K562 (cell line): ENCODE measurements around the gene DUSP28. TPM values are rescaled to one million over a fixed set of nuclear protein-coding genes. Genes with fewer than 3 reads are reported as not detected.

ENCODE experiments used
- ATAC-seq: fragments of 200-7000 bp; cut with Tn5 transposase; 3 replicates; pipeline ENCODE4 v1.9.1; 2020; ENCODE audit warnings: moderate library complexity
- BruUV-seq: library from RNA; stranded (reverse); fragments of 400-500 nt; replicated peaks from 2 replicates; lab custom pipeline; 2021; lab: Mats Ljungman, UMichigan
- CTCF ChIA-PET: fragments of 300-600 bp; formaldehyde crosslinking; extraction: SDS; loops from one replicate; lab custom pipeline; 2021; ENCODE audit warnings: low intra/inter-chr PET ratio; lab: Yijun Ruan, JAX
- POLR2A ChIA-PET: fragments of 300-600, 350-650 bp; sonication (Branson Sonifier 250); formaldehyde crosslinking; extraction: SDS; loops from one replicate; lab custom pipeline; 2021; ENCODE audit warnings: antibody characterized with exemption, inconsistent platforms; lab: Yijun Ruan, JAX
- DNase-seq, 4 experiments: peaks; one replicate each; pipeline versions ENCODE4 v3.0.0 to v3.0.0-alpha.2; 2011 to 2018; ENCODE audit warnings: low spot score in 3 of 4, mixed read lengths in 3 of 4; ENCODE audit errors: extremely low read depth in 1 of 4
- FAIRE-seq: peaks from 2 replicates; lab custom pipeline; 2011; peaks lifted over from hg19 to GRCh38; lab: Jason Lieb, UNC
- H2AFZ ChIP-seq: 2 replicates; pipeline ENCODE4 v1.6.0; 2011; ENCODE audit warnings: low read depth, low read length, control low read depth, inconsistent platforms
- H3K27ac ChIP-seq: fragments of 200-600 bp; 3 replicates; pipeline ENCODE4 v1.8.0; 2011; ENCODE audit warnings: low read depth, mild to moderate bottlenecking, control low read depth, inconsistent platforms, low read length, moderate library complexity, mixed read lengths; ENCODE audit errors: extremely low read depth
- H3K27me3 ChIP-seq, 2 experiments: fragments of 300-600 bp in 1 of 2; 2 replicates in 1 of 2; 3 replicates in 1 of 2; pipeline versions ENCODE4 v1.6.0 to v1.8.0; 2011; ENCODE audit warnings: inconsistent platforms in 2 of 2, low read length in 2 of 2, mild to moderate bottlenecking in 1 of 2, mixed read lengths in 1 of 2, moderate library complexity in 1 of 2; ENCODE audit not compliant: control insufficient read depth in 2 of 2, insufficient read depth in 2 of 2
- H3K36me3 ChIP-seq: fragments of 300-600 bp; 3 replicates; pipeline ENCODE4 v1.8.0; 2011; ENCODE audit warnings: mild to moderate bottlenecking, low read length, inconsistent platforms; ENCODE audit not compliant: control insufficient read depth, insufficient read depth
- H3K4me1 ChIP-seq, 2 experiments: fragments of 200-600 bp in 1 of 2; replicated peaks in 1 of 2; 2 replicates in 1 of 2; 3 replicates in 1 of 2; pipeline versions ENCODE4 v1.5.1 to v1.8.0; 2011; ENCODE audit warnings: inconsistent platforms in 2 of 2, low read length in 2 of 2, mild to moderate bottlenecking in 1 of 2, mixed read lengths in 1 of 2, moderate library complexity in 1 of 2; ENCODE audit not compliant: control insufficient read depth in 2 of 2, insufficient read depth in 2 of 2
- H3K4me2 ChIP-seq: 2 replicates; pipeline ENCODE4 v1.6.1; 2011; ENCODE audit warnings: low read length, control low read depth, inconsistent platforms, mixed read lengths; ENCODE audit not compliant: insufficient read depth
- H3K4me3 ChIP-seq: fragments of 200-600 bp; sonication (generic), shearing (Covaris generic); 2 replicates; pipeline ENCODE4 v1.5.1; 2016; ENCODE audit warnings: control low read depth, inconsistent platforms
- H3K79me2 ChIP-seq: fragments of 200-600 bp; 3 replicates; pipeline ENCODE4 v1.8.0; 2011; ENCODE audit warnings: low read length, inconsistent platforms; ENCODE audit not compliant: control insufficient read depth, insufficient read depth
- H3K9ac ChIP-seq, 2 experiments: 2 replicates each; pipeline versions ENCODE4 v1.6.0 to v1.6.1; 2011; ENCODE audit warnings: low read depth in 2 of 2, low read length in 2 of 2, control low read depth in 1 of 2, inconsistent platforms in 1 of 2, mild to moderate bottlenecking in 1 of 2, mixed read lengths in 1 of 2; ENCODE audit not compliant: insufficient read depth in 1 of 2
- H3K9me1 ChIP-seq: one replicate; pipeline ENCODE4 v1.6.0; 2011; ENCODE audit warnings: inconsistent platforms, mild to moderate bottlenecking, low read length, moderate library complexity; ENCODE audit not compliant: control insufficient read depth, insufficient read depth
- H3K9me3 ChIP-seq: replicated peaks from 2 replicates; pipeline ENCODE4 v1.5.1; 2011; ENCODE audit warnings: low read depth, low read length, inconsistent platforms; ENCODE audit not compliant: control insufficient read depth, insufficient read depth
- H4K20me1 ChIP-seq: replicated peaks from 2 replicates; pipeline ENCODE4 v1.6.1; 2011; ENCODE audit warnings: low read length, inconsistent platforms, mixed read lengths; ENCODE audit not compliant: control insufficient read depth, insufficient read depth
- KDM2B ChIP-seq: fragments of 250-450 bp; sonication (Bioruptor Pico); IDR thresholded peaks from 2 replicates; pipeline ENCODE4 v1.8.0; 2021; ENCODE audit warnings: mild to moderate bottlenecking, moderate library complexity
- POLR2AphosphoS2 ChIP-seq: IDR thresholded peaks from 2 replicates; pipeline ENCODE4 v1.6.1; 2012; ENCODE audit warnings: low read length, improper control_type of control experiment
- THAP7 ChIP-seq: fragments of 250-450 bp; sonication (Bioruptor Pico); IDR thresholded peaks from 2 replicates; pipeline ENCODE4 v1.5.0; 2021
- ZBTB2 ChIP-seq: fragments of 450-650 bp; IDR thresholded peaks from 2 replicates; pipeline ENCODE4 v1.6.1; 2016; ENCODE audit warnings: antibody characterized with exemption
- ZKSCAN8 ChIP-seq: fragments of 200-800 bp; sonication (Bioruptor generic); IDR thresholded peaks from 2 replicates; pipeline ENCODE4 v1.6.1; 2016; ENCODE audit warnings: missing genetic modification characterization, missing compliant biosample characterization
- ZNF121 ChIP-seq: sonication (generic); formaldehyde crosslinking; conservative IDR thresholded peaks from 2 replicates; pipeline ENCODE4 v1.8.0; 2022; ENCODE audit warnings: missing genetic modification reagents
- WGBS: fragments of 100-300 bp; shearing (Covaris generic); methylation state at CpG from one replicate; pipeline ENCODE4 v1.1.6; 2016; ENCODE audit warnings: low coverage, mixed read lengths; ENCODE audit not compliant: insufficient coverage; ENCODE audit errors: missing lambda C conversion rate; 5-methylcytosine and 5-hydroxymethylcytosine counted together
- in situ Hi-C: fragments of 300-500 bp; cut with MboI; formaldehyde crosslinking; loops from 4 replicates; pipeline ENCODE4 v1.15.0; 2018; ENCODE audit warnings: inconsistent platforms, mixed read lengths
- intact Hi-C: fragments of 100-400 bp; cut with micrococcal nuclease; formaldehyde crosslinking; loops from 2 replicates; pipeline ENCODE4 v1.14.2; 2022
- polyA plus RNA-seq, 8 experiments: library from polyadenylated mRNA; depleted of rRNA in 4 of 8; stranded (reverse) in 5 of 8; unstranded in 3 of 8; fragments of >200 nt; fragmentation: Nextera tagmentation in 2 of 8; fragmentation: Illumina TruSeq in 1 of 8; extraction: Ambion mirVana in 2 of 8; extraction: Trizol in 1 of 8; gene quantifications; 2 replicates each; pipeline versions ENCODE4 v1.2.1 to v1.2.3, GENCODE V29; 2011 to 2014; ENCODE audit warnings: inconsistent platforms in 1 of 8, missing spikeins in 1 of 8
- total RNA-seq, 7 experiments: library from RNA; depleted of rRNA in 6 of 7; stranded (reverse); fragments of >200 nt in 6 of 7; fragmentation: Illumina TruSeq in 2 of 7; extraction: Trizol in 2 of 7; gene quantifications; 2 replicates each; pipeline versions ENCODE4 v1.2.1 to v1.2.3, GENCODE V29; 2011 to 2021; ENCODE audit warnings: low replicate concordance in 1 of 7
- TF ChIP-seq, protein P1 (sequence below), 2 experiments: fragments of 250-450 bp in 1 of 2; fragments of 450-650 bp in 1 of 2; sonication (Bioruptor Pico) in 1 of 2; IDR thresholded peaks; 2 replicates each; pipeline versions ENCODE4 v1.6.1 to v1.8.0; 2016 to 2021; ENCODE audit warnings: mild to moderate bottlenecking in 2 of 2, moderate library complexity in 2 of 2, missing compliant biosample characterization in 1 of 2, missing genetic modification characterization in 1 of 2

Gene DUSP28
- total and polyA plus RNA-seq, 9 of the 15 experiments (the other 6 are each of a cell fraction or from before 2014, with no cell fraction given) = 2.8 to 8.1 (median 4.2) TPM

GRCh38 chr2:240530181-240530580, 30.0 kb upstream of the DUSP28 start:
- CTCF ChIA-PET = no interaction called here
- no peaks in the 10 kb centered on the region for H3K27me3 ChIP-seq
- in situ Hi-C loops = no loop called here

More at GRCh38 chr2:240530181-240530580, 30.0 kb upstream of the DUSP28 start:
- Histone ChIP-seq H3K79me2 (no peaks in the 10 kb centered on the region; the same call in 2 of the 3 replicates), H2AFZ (no peak overlapping the region), H3K9ac (no peak overlapping the region), H4K20me1 (no peaks in the 10 kb centered on the region), H3K9me3 (peaks cover 12% of the 10 kb centered on the region), H3K4me2 (no peak overlapping the region), H3K9me1 (no peaks in the 10 kb centered on the region), H3K4me1 (no peaks in the 10 kb centered on the region; a peak in 1 of 5 replicates), H3K27ac (no peak overlapping the region), H3K36me3 (peaks cover 30% of the 10 kb centered on the region; the same call in 2 of the 3 replicates), H3K4me3 (no peak overlapping the region)
- no TSS peak for BruUV-seq
- intact Hi-C loops = no loop called here
- FAIRE-seq = no peak
- POLR2A ChIA-PET = no interaction called here
- WGBS = 97% methylated on average over 5 of the region's 7 CpGs
- no peak for DNase-seq
- TF ChIP-seq ZKSCAN8 (CRISPR knock-in tag) (no peak), THAP7 (CRISPR knock-in tag) (no peak), POLR2AphosphoS2 (no peak), ZNF121 (CRISPR knock-in tag) (no peak), KDM2B (CRISPR knock-in tag) (no peak), ZBTB2 (no peak)
- TF ChIP-seq, protein P1, sequence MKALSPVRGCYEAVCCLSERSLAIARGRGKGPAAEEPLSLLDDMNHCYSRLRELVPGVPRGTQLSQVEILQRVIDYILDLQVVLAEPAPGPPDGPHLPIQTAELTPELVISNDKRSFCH (CRISPR knock-in tag; IDR thresholded peaks at IDR 0.05) = no peak
- TF ChIP-seq, protein P1 (tag; IDR thresholded peaks at IDR 0.05) = no peak
- no peak for ATAC-seq
